IMR-90 (cell line): ENCODE measurements around the gene ANKFN1. TPM values are rescaled to one million over a fixed set of nuclear protein-coding genes. Genes with fewer than 3 reads are reported as not detected.

ENCODE experiments used
- ATAC-seq: fragments of 200-7000 bp; cut with Tn5 transposase; 2 replicates; pipeline ENCODE4 v1.9.1; 2020; ENCODE audit warnings: low read depth, mild to moderate bottlenecking, moderate library complexity
- BruUV-seq: library from RNA; stranded (reverse); fragments of 400-500 nt; replicated peaks from 2 replicates; lab custom pipeline; 2021; lab: Mats Ljungman, UMichigan
- CTCF ChIA-PET: fragments of 300-600 bp; formaldehyde crosslinking; extraction: SDS; loops from one replicate; lab custom pipeline; 2021; ENCODE audit warnings: antibody characterized with exemption; lab: Yijun Ruan, JAX
- POLR2A ChIA-PET: fragments of 300-600 bp; sonication (Branson Sonifier 250); formaldehyde crosslinking; loops from one replicate; lab custom pipeline; 2022; ENCODE audit warnings: antibody characterized with exemption; ENCODE audit not compliant: unreplicated experiment; lab: Charles Lee
- DNase-seq: peaks from one replicate; pipeline ENCODE4 v3.0.0; 2013
- H2AFZ ChIP-seq: replicated peaks from 2 replicates; pipeline ENCODE3; 2013; ENCODE audit warnings: low read length, mild to moderate bottlenecking; ENCODE audit not compliant: poor library complexity
- H2AK5ac ChIP-seq: 2 replicates; pipeline ENCODE4 v1.6.1; 2013; ENCODE audit warnings: low read depth, low read length, inconsistent platforms
- H2AK9ac ChIP-seq: replicated peaks from 2 replicates; pipeline ENCODE3; 2013; ENCODE audit warnings: mild to moderate bottlenecking, low read depth, low read length, moderate library complexity; ENCODE audit not compliant: poor library complexity
- H2BK120ac ChIP-seq: 2 replicates; pipeline ENCODE4 v1.6.1; 2013; ENCODE audit warnings: low read depth, low read length, inconsistent platforms
- H2BK15ac ChIP-seq: 3 replicates; pipeline ENCODE4 v1.6.1; 2013; ENCODE audit warnings: low read depth, low read length, inconsistent platforms
- H2BK20ac ChIP-seq: 2 replicates; pipeline ENCODE4 v1.6.1; 2013; ENCODE audit warnings: low read depth, mild to moderate bottlenecking, inconsistent platforms, low read length, moderate library complexity
- H2BK5ac ChIP-seq: 2 replicates; pipeline ENCODE4 v1.6.1; 2013; ENCODE audit warnings: mild to moderate bottlenecking, low read depth, low read length, inconsistent platforms; ENCODE audit not compliant: poor library complexity, severe bottlenecking
- H3K14ac ChIP-seq: replicated peaks from 2 replicates; pipeline ENCODE4 v1.6.1; 2013; ENCODE audit warnings: low read depth, low read length, inconsistent platforms
- H3K18ac ChIP-seq: 2 replicates; pipeline ENCODE4 v1.6.1; 2013; ENCODE audit warnings: low read depth, low read length, control low read depth
- H3K23ac ChIP-seq: 2 replicates; pipeline ENCODE4 v1.6.1; 2013; ENCODE audit warnings: low read depth, low read length, inconsistent platforms
- H3K27ac ChIP-seq: 2 replicates; pipeline ENCODE4 v1.5.1; 2013; ENCODE audit warnings: mild to moderate bottlenecking, control low read depth, low read length; ENCODE audit not compliant: insufficient read depth
- H3K27me3 ChIP-seq: 2 replicates; pipeline ENCODE4 v1.6.1; 2013; ENCODE audit warnings: low read length; ENCODE audit not compliant: control insufficient read depth, insufficient read depth
- H3K36me3 ChIP-seq: 2 replicates; pipeline ENCODE4 v1.6.1; 2013; ENCODE audit warnings: low read length, mixed read lengths; ENCODE audit not compliant: control insufficient read depth, insufficient read depth
- H3K4ac ChIP-seq: 2 replicates; pipeline ENCODE4 v1.6.1; 2013; ENCODE audit warnings: low read depth, low read length, inconsistent platforms
- H3K4me1 ChIP-seq: 2 replicates; pipeline ENCODE4 v1.6.1; 2013; ENCODE audit warnings: low read length, mixed read lengths; ENCODE audit not compliant: control insufficient read depth, insufficient read depth
- H3K4me2 ChIP-seq: 2 replicates; pipeline ENCODE4 v1.6.1; 2013; ENCODE audit warnings: low read depth, mild to moderate bottlenecking, control low read depth, low read length, moderate library complexity
- H3K4me3 ChIP-seq: 2 replicates; pipeline ENCODE4 v1.5.1; 2013; ENCODE audit warnings: low read depth, mild to moderate bottlenecking, control low read depth, low read length, moderate library complexity; ENCODE audit not compliant: insufficient read depth
- H3K56ac ChIP-seq: 2 replicates; pipeline ENCODE4 v1.6.1; 2013; ENCODE audit warnings: low read length, inconsistent platforms; ENCODE audit not compliant: insufficient read depth; ENCODE audit errors: extremely low read depth
- H3K79me1 ChIP-seq, 2 experiments: 2 replicates each; pipeline ENCODE4 v1.6.1; 2013; ENCODE audit warnings: low read length in 2 of 2, inconsistent platforms in 1 of 2, low read depth in 1 of 2
- H3K9ac ChIP-seq: 2 replicates; pipeline ENCODE4 v1.6.1; 2013; ENCODE audit warnings: low read depth, low read length, control low read depth
- H3K9me1 ChIP-seq: 2 replicates; pipeline ENCODE4 v1.6.1; 2013; ENCODE audit warnings: low read length, inconsistent platforms; ENCODE audit not compliant: insufficient read depth
- H3K9me3 ChIP-seq: 2 replicates; pipeline ENCODE4 v1.6.1; 2013; ENCODE audit warnings: low read length; ENCODE audit not compliant: control insufficient read depth, insufficient read depth
- H4K20me1 ChIP-seq: 2 replicates; pipeline ENCODE4 v1.6.1; 2013; ENCODE audit warnings: low read length, inconsistent platforms; ENCODE audit not compliant: insufficient read depth
- H4K5ac ChIP-seq: 2 replicates; pipeline ENCODE4 v1.6.1; 2013; ENCODE audit warnings: mild to moderate bottlenecking, low read depth, low read length, control low read depth
- H4K8ac ChIP-seq, 2 experiments: 2 replicates each; pipeline ENCODE4 v1.6.1; 2013; ENCODE audit warnings: low read depth in 2 of 2, low read length in 2 of 2, control low read depth in 1 of 2, inconsistent platforms in 1 of 2
- H4K91ac ChIP-seq: 2 replicates; pipeline ENCODE4 v1.6.1; 2013; ENCODE audit warnings: low read depth, low read length, inconsistent platforms; ENCODE audit not compliant: insufficient read depth
- BHLHE40 ChIP-seq: fragments of 150-350 bp; IDR thresholded peaks from 2 replicates; pipeline ENCODE4 v1.6.1; 2016; ENCODE audit warnings: mild to moderate bottlenecking, low read depth, low read length
- CEBPB ChIP-seq: IDR thresholded peaks from 2 replicates; pipeline ENCODE4 v1.6.1; 2012; ENCODE audit warnings: low read depth, low read length, improper control_type of control experiment
- CTCF ChIP-seq: conservative IDR thresholded peaks from 2 replicates; pipeline ENCODE4 v1.5.1; 2012; ENCODE audit warnings: mild to moderate bottlenecking, low read depth, low read length, improper control_type of control experiment
- ELK1 ChIP-seq: fragments of 150-350 bp; IDR thresholded peaks from 2 replicates; pipeline ENCODE4 v1.6.1; 2016; ENCODE audit warnings: low read depth, mild to moderate bottlenecking, low read length, moderate library complexity, borderline replicate concordance
- MAFK ChIP-seq: IDR thresholded peaks from 2 replicates; pipeline ENCODE4 v1.6.1; 2012; ENCODE audit warnings: low read depth, low read length, improper control_type of control experiment
- MAZ ChIP-seq: IDR thresholded peaks from 2 replicates; pipeline ENCODE4 v1.6.1; 2012; ENCODE audit warnings: low read depth, mild to moderate bottlenecking, low read length, improper control_type of control experiment, moderate library complexity, borderline replicate concordance
- MXI1 ChIP-seq: IDR thresholded peaks from 2 replicates; pipeline ENCODE4 v1.6.1; 2012; ENCODE audit warnings: low read depth, mild to moderate bottlenecking, low read length, moderate library complexity, borderline replicate concordance
- NFE2L2 ChIP-seq: fragments of 150-350 bp; IDR thresholded peaks from 2 replicates; pipeline ENCODE4 v1.6.1; 2016; ENCODE audit warnings: low read depth, mild to moderate bottlenecking, low read length
- POLR2A ChIP-seq: IDR thresholded peaks from 2 replicates; pipeline ENCODE4 v1.6.1; 2012; ENCODE audit warnings: mild to moderate bottlenecking, low read depth, low read length
- RFX5 ChIP-seq: IDR thresholded peaks from 2 replicates; pipeline ENCODE4 v1.8.0; 2012; ENCODE audit warnings: low read depth, mild to moderate bottlenecking, low read length, moderate library complexity
- USF2 ChIP-seq: fragments of 150-350 bp; IDR thresholded peaks from 2 replicates; pipeline ENCODE4 v1.6.1; 2017; ENCODE audit warnings: mild to moderate bottlenecking, antibody characterized with exemption, low read length, low read depth
- WGBS, 2 experiments: methylation state at CpG; one replicate each; pipeline versions ENCODE4 v1.1.5 to v1.1.7; 2013; ENCODE audit warnings: missing lambda C conversion rate in 2 of 2; ENCODE audit not compliant: insufficient read length in 1 of 2; ENCODE audit errors: extremely low coverage in 2 of 2; 5-methylcytosine and 5-hydroxymethylcytosine counted together
- dilution Hi-C: fragments of 300-500 bp; cut with HindIII; formaldehyde crosslinking; loops from one replicate; pipeline ENCODE4 v1.14.3; 2018; ENCODE audit warnings: low sequenced_read_pairs; ENCODE audit not compliant: unreplicated experiment
- in situ Hi-C: fragments of 300-500 bp; cut with MboI; formaldehyde crosslinking; loops from 3 replicates; pipeline ENCODE4 v1.14.3; 2019; ENCODE audit warnings: low sequenced_read_pairs, inconsistent platforms, mixed read lengths
- intact Hi-C: fragments of 100-400 bp; cut with micrococcal nuclease; formaldehyde crosslinking; loops from 2 replicates; pipeline ENCODE4 v1.10.0; 2022
- polyA plus RNA-seq, 3 experiments: library from polyadenylated mRNA; depleted of rRNA; stranded (reverse); fragments of >200 nt; gene quantifications; 2 replicates each; pipeline ENCODE4 v1.2.3, GENCODE V29; 2012; ENCODE audit warnings: low replicate concordance in 1 of 3
- total RNA-seq: library from RNA; depleted of rRNA; stranded (reverse); fragments of >200 nt; gene quantifications from 2 replicates; pipeline ENCODE4 v1.2.3, GENCODE V29; 2012

ANKFN1 gene
- total and polyA plus RNA-seq, 2 of the 4 experiments (the other 2 are of a cell fraction): not detected

- Histone ChIP-seq H2AFZ (no peak overlapping the region), H4K5ac (no peak overlapping the region), H3K9ac (no peak overlapping the region), H3K9me1 (peaks cover 12% of the 10 kb centered on the region), H3K4me2 (no peak overlapping the region), H2BK5ac (no peak overlapping the region), H3K36me3 (no peaks in the 10 kb centered on the region), H2BK120ac (peak overlapping the region; percentile 39), H3K27ac (no peak overlapping the region), H2AK9ac (no peak overlapping the region), H3K79me1 (no peaks in the 10 kb centered on the region), H2AK5ac (no peak overlapping the region; the same call in 1 of the 2 replicates), H3K27me3 (no peaks in the 10 kb centered on the region), H4K8ac (peak overlapping the region in 1 of 2 experiments; percentile 2; a peak in 1 of 4 replicates), H3K4ac (peak overlapping the region; percentile 38; the same call in 1 of the 2 replicates), H3K23ac (no peak overlapping the region), H3K9me3 (no peaks in the 10 kb centered on the region), H3K18ac (no peak overlapping the region), H3K4me3 (no peak overlapping the region), H3K56ac (no peak overlapping the region), H3K14ac (no peak overlapping the region), H4K91ac (peak overlapping the region; percentile 62; the same call in 1 of the 2 replicates), H4K20me1 (no peaks in the 10 kb centered on the region), H2BK20ac (peak overlapping the region; percentile 67), H3K4me1 (peaks cover 27% of the 10 kb centered on the region), H2BK15ac (no peak overlapping the region)
- WGBS, 2 experiments: 100% methylated on average over 2 of the region's 3 CpGs; no CpG with 5 or more reads in 1 of the 2 experiments
- no peak for ATAC-seq
- ChIA-PET CTCF (no interaction called here), POLR2A (no interaction called here)
- dilution Hi-C loops: no loop called here
- no TSS peak for BruUV-seq
- TF ChIP-seq ELK1 (no peak), POLR2A (no peak), BHLHE40 (no peak), CTCF (no peak), NFE2L2 (no peak), CEBPB (no peak), MXI1 (no peak), USF2 (no peak), MAZ (no peak), RFX5 (no peak), MAFK (no peak)
- DNase-seq: no peak
- in situ Hi-C loops: no loop called here
- intact Hi-C loops: no loop called here
These were observed 16.3 kb downstream of the ANKFN1 start for GRCh38 chr17:56169621-56170020.
